Right lung (tissue), 10 donors: ENCODE data around the gene TEAD2. TPM values are rescaled to one million over a fixed set of nuclear protein-coding genes. Genes with fewer than 3 reads are reported as not detected.

Experiments used
- DNase-seq, 2 donors: peaks; one replicate each; pipeline ENCODE4 v3.0.0-alpha.2; 2013
- long read RNA-seq, 8 donors: transcript quantifications; one replicate each; lab custom pipeline, GENCODE V29; 2026
- polyA plus RNA-seq, 5 donors: library from polyadenylated mRNA; unstranded; fragments of 120-200 nt; gene quantifications; one replicate each; pipeline versions ENCODE4 v1.2.1 to v1.2.3, GENCODE V29; 2013; ENCODE audit warnings: inconsistent platforms in 1 of 5, low replicate concordance in 1 of 5; ENCODE audit not compliant: insufficient read length in 5 of 5, insufficient read depth in 1 of 5

TEAD2 gene
- 100 to 1,000 TPM; 105 to 138 (median 117) TPM for polyA plus RNA-seq
- long read RNA-seq, donor 1, transcript TEAD2-201 (12 exons, 2,164 nt) = minor isoform, 5 of 105 reads
- long read RNA-seq, donor 1, transcript TEAD2-202 (11 exons, 2,440 nt) = major isoform, 7 of 105 reads
- long read RNA-seq, donor 1, partial matches to known transcripts = 92 of 105 reads
- long read RNA-seq, donor 1, other reads (novel, unspliced or antisense) = 0 of 105 reads
- long read RNA-seq, donor 2, partial matches to known transcripts = 16 of 22 reads
- long read RNA-seq, donor 2, other reads (novel, unspliced or antisense) = 0 of 22 reads
- long read RNA-seq, donor 3, partial matches to known transcripts = 88 of 94 reads
- long read RNA-seq, donor 3, other reads (novel, unspliced or antisense) = 0 of 94 reads
- long read RNA-seq, donor 4, partial matches to known transcripts = 43 of 49 reads
- long read RNA-seq, donor 4, other reads (novel, unspliced or antisense) = 0 of 49 reads
- long read RNA-seq, donor 5, transcript TEAD2-202 (11 exons, 2,440 nt) = major isoform, 6 of 84 reads
- long read RNA-seq, donor 5, partial matches to known transcripts = 76 of 84 reads
- long read RNA-seq, donor 5, other reads (novel, unspliced or antisense) = 0 of 84 reads
- long read RNA-seq, donor 6, transcript TEAD2-202 (11 exons, 2,440 nt) = major isoform, 8 of 57 reads
- long read RNA-seq, donor 6, partial matches to known transcripts = 44 of 57 reads
- long read RNA-seq, donor 6, other reads (novel, unspliced or antisense) = 0 of 57 reads
- long read RNA-seq, donor 7, partial matches to known transcripts = 6 of 9 reads
- long read RNA-seq, donor 7, other reads (novel, unspliced or antisense) = 0 of 9 reads
- long read RNA-seq, donor 8, partial matches to known transcripts = 30 of 33 reads
- long read RNA-seq, donor 8, other reads (novel, unspliced or antisense) = 0 of 33 reads

DNA sequence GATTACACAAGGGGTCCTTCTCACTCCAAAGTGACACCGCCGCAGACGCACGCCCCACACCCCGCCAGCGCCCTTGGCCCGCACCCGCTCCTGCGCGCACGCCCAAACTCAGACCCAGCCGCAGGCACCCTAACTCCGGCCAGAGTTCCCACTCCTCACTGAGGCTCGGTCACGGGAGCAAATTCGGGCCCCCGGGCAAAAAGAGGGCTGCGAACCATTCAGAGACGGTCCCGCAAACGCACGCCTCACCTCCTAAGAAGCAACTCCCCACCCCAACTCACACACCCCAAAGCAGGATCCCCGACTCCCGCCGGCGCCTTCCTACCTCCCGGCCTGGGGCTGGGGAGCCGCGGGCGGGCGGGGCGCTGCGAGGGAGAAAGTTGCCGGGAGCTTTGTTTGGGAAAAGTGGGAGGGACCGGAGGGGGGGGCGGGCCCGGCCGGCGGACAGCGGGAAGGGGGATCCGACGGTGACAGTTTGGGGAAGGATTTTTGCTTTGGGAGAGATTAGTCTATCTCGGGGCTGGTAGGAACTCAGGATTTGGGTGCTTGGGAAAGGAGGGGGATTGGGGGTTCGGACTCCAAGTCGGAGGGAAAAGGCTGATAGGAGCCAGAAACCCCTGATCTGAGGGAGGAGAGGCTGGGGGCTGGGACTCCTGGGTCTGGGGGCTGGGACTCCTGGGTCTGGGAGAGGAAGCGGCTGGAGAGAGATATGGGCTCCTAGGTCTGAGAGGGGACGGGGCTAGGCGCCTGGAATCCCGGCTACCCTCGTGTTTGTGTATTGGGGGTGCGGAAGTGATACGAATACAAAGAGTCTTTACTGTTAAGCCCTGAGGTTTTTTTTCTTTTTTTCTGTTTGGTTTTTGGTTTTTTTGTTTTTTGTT lies at the start of gene TEAD2:
Gene TEAD2, minus strand, starts transcription at position 369 of the 881 bp plus-strand sequence. CDS start 2,341 bp downstream, outside the sequence.
- peak; percentile 82 to 87 for DNase-seq

DNA sequence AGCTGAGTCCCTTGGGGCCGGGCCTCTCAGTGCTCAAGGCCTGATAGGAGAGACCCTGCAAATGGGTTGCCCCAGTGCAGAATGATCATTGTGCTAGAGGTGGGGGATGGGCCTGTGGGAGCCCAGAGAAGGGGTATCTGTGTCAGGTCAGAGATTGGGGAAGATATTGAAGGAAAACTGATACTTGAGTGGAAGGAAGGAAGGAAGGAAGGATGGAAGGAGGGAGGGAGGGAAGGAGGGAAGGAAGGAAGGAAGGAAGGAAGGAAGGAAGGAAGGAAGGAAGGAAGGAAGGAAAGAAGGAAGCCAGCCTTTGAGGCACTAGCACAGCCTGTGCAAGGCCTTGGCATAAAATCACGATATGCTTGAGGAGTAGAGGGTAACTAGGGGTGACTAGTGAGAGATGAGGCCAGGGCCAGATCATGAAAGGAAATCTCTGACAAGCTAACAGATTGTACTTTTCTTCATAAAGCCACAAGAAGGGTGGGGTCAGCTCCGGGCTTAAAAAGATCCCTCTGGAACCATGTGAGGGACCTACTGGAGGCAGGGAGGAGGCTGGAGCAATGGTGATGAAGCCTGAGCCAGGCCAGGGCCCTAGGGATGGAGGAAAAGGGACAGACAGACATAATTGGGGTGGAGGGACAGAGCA lies 49.6 kb upstream of the TEAD2 start:
- DNase-seq = no peak

DNA sequence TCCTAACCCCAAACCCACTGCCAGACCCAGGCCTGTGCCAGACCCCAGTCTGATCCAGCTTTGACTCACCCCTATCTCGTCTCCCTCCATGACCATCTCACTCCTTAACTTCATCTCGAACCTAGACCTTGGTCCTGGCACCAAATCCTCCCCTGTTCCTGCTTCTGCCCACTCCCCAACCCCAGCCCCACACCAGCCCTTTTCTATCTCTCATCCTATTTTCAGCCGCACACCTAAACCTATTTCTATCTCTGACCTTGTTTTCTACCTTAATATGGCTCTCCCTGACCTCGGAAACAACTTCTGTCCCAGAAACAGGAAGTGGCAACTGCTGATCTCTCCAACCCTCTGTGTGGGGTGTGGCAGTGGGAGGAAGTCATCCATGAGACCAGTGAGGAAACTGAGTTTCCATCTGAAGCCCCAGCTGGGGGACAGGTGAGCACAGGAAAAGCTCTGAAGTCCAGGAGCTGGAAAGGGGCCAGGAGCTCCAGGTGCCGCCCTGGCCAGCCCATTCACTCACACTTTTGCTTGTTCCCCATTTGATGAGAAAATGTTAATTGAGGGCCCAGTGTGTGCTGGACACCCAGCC lies 47.3 kb upstream of the TEAD2 start:
- no peak for DNase-seq

DNA sequence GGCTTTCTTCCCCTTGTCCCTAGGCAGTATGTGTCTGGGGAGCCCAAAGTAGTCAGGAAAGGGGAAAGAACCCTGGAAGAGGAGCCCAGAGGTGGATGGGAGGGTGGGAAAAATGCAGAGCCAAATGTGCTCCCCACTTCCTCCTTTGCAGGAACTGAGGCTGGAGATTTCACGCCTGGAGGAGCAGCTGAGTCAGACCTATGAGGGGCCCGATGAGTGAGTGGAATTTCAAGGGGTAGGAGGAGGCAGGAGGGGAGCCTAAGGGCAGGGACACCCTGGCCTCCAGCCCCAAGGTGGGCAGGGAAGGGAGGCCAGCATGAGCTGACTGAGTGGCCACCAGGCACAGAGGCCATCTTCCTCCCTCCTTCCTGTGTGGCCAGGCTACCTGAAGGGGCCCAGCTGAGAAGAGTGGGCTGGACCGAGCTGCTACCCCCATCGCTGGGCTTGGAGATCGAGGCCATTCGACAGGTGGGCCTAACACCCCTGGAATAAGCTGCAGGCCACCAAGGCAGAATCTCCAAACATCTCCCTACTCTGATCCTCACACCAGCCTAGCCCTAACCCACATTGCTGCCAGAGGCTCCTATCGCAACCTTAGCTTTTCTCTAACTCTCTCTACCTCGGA lies 46.7 kb upstream of the TEAD2 start:
- no peak for DNase-seq

DNA sequence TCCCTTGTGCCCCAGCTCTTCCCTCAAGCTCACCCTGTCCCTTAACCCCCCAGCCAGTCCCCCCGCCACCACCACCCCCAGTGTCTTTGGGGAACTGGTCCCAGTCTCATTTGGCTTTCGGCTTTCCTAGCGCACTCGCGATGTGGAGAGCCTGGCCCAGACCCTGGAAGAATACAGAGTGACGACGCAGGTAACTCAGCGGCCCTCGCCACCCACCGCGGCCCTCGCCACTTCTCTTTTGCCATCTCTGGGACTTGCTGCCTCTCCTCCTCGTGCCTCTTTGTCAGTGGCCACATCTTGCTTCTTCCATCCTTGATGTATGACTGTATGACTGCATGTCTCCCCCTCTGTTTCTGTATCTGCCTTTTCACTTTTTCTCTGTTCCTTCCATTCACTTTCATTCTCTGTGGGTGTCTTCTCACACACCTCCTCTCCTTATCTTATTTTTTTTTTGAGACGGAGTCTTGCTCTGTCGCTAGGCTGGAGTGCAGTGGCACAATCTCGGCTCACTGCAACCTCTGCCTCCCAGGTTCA lies 45.3 kb upstream of the TEAD2 start:
- no peak for DNase-seq

DNA sequence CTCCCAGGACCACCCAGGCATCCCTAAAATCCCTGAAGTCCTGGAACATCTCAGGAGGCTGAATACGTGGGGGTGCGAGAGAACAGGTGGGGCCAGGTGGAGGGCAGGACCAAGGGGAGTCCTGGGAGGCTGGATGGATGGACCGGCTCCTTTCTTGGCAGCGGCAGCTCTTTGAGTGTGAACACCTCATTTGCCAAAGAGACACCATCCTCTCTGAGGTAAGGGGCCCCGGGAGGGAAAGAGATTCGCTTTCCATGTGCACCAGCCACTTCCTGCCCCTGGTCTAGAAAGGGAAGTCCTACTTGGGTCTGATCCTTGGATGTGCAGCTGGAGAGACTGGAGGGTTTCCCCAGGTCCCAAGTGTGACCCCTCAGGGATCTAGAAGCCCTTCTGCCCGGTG lies 44.9 kb upstream of the TEAD2 start:
- no peak for DNase-seq

DNA sequence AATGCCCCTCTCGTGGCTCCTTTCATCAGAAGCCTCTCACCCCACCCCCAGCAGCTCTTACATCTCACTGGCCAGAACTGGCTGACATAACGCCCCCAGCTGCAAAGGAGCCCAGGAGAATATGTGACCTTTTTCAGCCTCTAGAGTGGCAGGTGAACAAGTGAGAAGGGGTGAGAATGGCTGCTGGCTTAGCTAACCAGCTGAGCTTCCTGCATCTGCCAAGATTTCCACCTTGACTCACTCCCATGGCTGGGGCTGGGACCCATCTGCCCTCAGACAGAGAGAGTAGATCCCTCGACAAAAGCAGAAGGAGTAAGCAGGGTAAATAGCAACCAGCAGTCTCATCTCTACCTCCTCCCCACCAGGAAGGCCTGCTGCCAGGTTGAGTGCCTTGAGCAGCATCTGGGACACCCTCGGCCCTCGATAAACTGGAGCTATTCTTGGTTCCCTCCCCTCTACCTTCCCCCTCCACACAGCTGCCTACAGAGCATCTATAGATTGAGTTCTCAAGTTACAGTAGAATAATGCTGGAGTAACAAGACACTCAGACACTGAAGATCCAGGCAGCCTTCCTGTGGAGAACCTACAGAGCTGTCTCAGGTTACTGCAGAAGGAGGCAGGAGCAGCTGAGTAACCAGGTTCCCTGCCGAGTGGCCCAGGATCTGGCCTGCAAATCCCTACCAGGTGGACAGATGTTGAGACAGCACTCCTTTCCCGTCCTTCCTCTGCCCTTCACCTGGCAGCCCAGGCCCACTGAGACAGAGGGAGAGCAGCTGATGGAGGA lies 41.4 kb upstream of the TEAD2 start:
- no peak for DNase-seq

DNA sequence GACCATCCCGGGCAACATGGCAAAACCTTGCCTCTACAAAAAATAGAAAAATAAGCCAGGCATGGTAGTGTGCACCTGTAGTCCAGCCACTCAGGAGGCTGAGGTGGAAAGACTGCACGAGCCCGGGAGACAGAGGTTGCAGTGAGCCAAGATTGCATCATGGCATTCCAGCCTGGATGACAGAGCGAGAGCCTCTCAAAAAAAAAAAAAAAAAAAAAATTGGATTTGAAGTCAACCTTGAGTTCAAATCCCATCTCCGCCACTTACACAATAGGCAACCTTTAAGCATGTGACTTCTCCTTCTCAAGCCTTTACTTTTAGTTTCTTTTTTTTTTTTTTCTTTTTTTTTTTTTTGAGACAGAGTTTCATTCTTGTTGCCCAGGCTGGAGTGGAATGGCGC lies 37.8 kb upstream of the TEAD2 start:
- DNase-seq = no peak

DNA sequence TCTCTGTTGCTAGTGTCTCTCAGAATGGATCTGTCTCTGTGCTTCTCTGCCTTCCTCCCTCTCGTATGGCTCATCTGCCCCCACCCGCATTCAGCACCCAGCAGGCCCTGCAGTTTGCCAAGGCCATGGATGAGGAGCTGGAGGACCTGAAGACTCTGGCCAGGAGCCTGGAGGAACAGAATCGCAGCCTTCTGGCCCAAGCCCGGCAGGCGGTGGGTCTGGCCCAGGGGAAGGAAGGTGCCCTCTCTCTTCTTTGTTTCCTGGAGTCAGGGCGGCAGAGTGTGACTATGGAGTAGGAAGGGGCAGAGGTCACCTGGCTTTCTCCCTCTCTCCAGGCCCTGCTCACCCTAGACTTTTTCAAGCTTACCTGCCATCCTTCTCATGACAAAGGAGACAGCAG lies 36.7 kb upstream of the TEAD2 start:
- no peak for DNase-seq

DNA sequence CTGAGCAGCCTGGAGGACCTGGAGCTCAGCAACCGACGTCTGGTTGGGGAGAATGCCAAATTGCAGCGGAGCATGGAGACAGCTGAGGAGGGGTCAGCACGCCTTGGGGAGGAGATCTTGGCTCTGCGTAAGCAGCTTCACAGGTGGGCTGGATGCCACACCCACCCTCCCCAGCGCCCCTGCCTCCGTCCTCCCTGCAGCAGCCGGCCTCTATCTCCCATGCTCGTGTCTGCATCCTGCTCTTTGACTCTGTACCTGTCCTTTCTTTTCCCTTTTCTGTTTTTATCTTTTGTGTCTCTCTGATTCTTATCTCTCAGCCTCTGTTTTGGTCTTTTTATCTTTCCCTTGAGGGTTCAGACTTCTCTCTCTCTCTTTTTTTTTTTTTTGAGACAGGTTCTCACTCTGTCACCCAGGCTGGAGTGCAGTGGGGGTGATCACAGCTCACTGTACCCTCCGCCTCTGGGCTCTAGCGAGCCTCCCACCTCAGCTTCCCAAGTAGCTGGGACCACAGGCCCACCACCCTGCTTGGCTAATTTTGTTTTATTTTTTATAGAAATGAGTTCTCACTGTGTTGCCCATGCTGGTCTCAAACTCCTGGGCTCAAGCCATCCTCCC lies 35.9 kb upstream of the TEAD2 start:
- no peak for DNase-seq

DNA sequence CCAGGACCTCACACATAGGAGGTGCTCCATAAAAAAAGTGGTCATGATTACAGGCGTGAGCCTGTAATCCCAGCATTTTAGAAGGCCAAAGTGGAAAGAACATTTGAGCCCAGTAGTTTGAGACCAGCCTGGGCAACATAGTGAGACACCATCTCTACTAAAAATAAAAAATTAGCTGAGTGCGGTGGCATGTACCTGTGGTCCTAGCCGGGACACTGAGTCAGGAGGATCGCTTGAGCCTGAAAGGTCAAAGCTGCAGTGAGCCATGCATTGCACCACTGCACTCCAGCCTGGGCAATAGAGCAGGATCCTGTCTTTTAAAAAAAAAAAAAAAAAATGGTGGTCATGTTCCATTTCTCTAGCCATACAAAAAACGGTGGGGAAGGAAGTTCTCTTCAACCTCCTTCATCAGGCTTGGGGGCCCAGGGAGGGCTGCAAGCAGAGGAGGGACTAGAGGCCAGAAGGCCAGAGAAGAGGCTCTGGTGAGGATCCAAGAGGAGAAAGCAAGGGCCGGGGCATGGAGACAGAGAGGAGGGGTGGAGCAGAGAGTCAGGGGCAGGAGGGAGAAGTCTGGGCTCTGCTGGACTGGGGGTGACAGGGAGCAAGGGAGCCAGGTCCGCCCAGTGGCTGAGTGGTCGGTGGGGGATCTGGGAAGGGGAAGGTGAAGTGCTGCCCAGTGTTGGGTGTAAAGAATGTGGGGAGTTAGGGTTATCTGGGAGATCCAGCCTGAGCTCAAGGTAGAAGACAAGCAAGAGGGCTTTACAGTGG lies 34.7 kb upstream of the TEAD2 start:
- no peak for DNase-seq

DNA sequence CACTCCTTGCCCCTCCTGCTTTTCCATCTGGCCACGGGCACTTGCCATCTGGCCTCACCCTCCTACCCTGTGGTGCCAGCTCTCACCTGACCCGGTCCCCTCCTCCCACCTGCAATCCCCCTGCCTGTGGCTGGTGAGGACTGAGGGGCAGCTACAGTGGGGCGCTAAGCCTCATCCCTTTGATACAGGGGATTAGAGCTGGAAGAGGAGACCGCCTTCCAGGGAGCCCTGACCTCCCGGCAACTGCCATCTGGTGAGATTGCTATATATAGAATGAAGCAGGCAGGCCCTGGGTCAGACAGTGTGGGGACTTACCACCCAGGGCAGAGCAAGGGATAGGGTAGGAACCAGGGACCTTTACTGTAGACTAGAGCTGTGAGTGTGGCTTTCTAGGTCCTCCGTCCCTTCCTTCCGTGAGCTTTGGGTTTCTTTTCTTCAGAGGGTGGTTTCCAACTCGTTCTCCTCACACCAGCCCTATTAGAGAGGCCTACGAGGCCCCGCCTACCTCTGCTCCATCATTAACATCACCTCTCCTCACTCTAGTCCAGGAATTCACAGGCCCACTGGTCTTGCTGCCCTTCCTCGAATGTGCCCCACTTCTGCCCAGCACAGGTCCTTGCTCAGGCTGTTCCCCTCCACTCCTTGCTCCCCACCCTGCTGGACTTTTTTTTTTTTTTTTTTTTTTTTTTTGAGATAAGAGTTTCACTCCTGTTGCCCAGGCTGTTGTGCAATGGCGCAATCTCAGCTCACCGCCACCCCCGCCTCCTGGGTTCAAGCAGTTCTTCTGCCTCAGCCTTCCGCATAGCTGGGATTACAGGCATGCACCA lies 33.6 kb upstream of the TEAD2 start:
- DNase-seq = no peak

DNA sequence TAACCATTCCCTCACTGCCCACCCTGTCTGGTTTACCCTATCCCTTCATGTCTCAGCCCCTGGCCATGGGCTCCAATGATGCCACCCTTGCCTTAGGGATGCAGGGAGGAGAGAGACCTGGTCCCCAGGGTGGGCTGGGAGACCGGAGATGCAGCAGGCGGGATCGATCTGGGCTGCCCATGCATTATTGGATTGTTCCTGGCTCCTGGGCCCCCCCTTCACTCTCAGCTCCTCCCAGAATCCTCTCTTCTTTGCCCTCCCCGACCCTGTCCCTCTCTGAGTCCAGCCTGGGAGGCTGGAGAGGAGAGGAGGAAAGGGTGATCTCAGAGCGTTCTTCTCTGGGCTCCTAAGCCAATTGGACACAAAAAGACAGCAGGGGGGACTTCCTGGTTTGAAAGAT lies 31.7 kb upstream of the TEAD2 start:
- no peak for DNase-seq

DNA sequence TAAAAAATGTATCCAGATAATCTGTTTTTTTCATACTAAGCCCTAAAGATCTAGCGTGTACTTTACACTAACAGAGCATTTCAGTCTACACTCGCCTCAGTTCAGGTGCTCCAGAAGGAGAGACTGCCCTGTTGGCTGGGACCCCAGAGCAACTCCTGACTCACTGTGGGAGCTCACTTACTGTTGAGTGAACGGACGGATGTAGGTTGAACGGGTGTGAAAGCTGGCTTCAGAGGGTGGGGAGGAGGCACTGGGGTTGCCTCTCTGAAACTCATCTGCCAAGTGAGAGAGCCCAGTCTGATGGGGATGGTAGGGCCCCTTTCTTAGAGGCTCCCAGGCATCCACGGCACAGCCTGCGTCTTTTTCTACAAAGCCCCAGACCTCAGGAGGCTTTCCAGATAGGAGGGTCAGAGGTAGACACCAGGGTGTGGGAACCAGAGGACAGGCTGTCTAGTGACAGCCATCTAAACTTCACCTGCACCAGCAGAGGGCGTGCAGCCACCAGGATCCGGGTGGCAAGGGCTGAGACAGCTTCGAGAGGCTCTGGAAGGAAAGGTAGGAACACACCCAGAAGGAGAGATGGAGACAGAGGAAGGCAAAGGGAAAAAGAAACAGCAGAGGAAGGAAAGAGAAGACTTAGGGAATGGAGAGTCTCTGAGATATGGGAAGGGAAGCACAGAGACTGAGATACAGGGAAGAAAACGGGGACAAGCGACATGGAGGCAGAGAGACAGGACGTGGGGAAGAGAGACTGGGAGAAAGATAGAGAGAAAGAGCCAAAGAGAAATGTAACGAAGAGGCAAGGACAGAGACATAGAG lies 29.6 kb upstream of the TEAD2 start:
- peak; percentile 42 to 68 for DNase-seq

DNA sequence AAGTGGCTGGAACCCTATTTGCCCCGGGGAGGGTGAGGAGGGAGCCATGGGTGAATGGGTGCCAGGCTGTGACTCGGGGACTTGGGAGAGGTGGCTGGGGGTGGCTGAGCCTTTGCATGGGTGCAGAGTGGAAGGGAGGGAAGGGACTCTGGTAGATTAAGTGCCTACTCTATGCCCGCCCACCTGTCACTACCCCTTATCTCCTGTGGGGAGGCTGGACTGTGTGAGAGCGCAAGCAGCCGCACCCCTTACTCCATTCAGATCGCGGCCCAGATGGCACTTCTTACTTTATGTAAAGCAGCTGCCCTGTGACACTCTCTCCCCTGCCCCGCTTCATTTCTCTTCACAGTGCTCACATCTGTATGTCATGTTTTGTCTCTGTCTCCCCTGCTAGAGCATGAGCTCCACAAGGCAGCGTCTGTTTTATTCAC lies 28.7 kb upstream of the TEAD2 start:
- DNase-seq = no peak
